HG02798 (cell line): ENCODE measurements around the gene FDCSP.
"Not testable (repeated sequence)": the region's sequence is repeated elsewhere in the genome, so short reads cannot be mapped to it uniquely, and the experiment has no call there.

ENCODE experiments used
- ATAC-seq: cut with Tn5 transposase; IDR thresholded peaks from one replicate; pipeline ENCODE4 v1.9.1; 2021; ENCODE audit warnings: mild to moderate bottlenecking; ENCODE audit not compliant: unreplicated experiment, poor library complexity

The FDCSP gene

GRCh38 chr4:70239131-70239883 is 13.4 kb downstream of the FDCSP start:
- no peak for ATAC-seq

GRCh38 chr4:70239884-70240591 is 14.1 kb downstream of the FDCSP start:
- ATAC-seq = no peak

- ATAC-seq = not testable (repeated sequence)
Observed at GRCh38 chr4:70242297-70242696, 16.4 kb downstream of the FDCSP start, which contains the start of gene CSN3. TSS of gene CSN3 (plus strand) at chr4:70242597. CDS start at chr4:70244820, 2,223 bp downstream.

GRCh38 chr4:70243091-70243490 is 17.2 kb downstream of the FDCSP start:
- no peak for ATAC-seq

- no peak for ATAC-seq
Observed at GRCh38 chr4:70251250-70251944, 25.5 kb downstream of the FDCSP start.

GRCh38 chr4:70251945-70252277 is 26.0 kb downstream of the FDCSP start:
- no peak for ATAC-seq

- no peak for ATAC-seq
Observed at GRCh38 chr4:70269674-70270073, 43.8 kb downstream of the FDCSP start.

- no peak for ATAC-seq
Observed at GRCh38 chr4:70277121-70277520, 51.2 kb downstream of the FDCSP start.

GRCh38 chr4:70280567-70280966 is 54.6 kb downstream of the FDCSP start:
- ATAC-seq = no peak
